Karpas-422 (cell line): ENCODE data around the gene GALNTL6. TPM values are rescaled to one million over a fixed set of nuclear protein-coding genes. Genes with fewer than 3 reads are reported as not detected.

Experiments
- DNase-seq: peaks from one replicate; pipeline ENCODE4 v3.0.0-alpha.2; 2015
- H2AFZ ChIP-seq: fragments of 200-600 bp; sonication (generic); 2 replicates; pipeline ENCODE4 v1.6.1; 2014; ENCODE audit warnings: antibody characterized with exemption, low read length, mixed read lengths
- H3K27ac ChIP-seq: fragments of 200-600 bp; sonication (generic); 2 replicates; pipeline ENCODE4 v1.5.1; 2014; ENCODE audit warnings: mild to moderate bottlenecking, low read length, moderate library complexity
- H3K27me3 ChIP-seq: fragments of 200-600 bp; sonication (generic); 2 replicates; pipeline ENCODE4 v1.6.1; 2014; ENCODE audit warnings: low read length, mixed read lengths
- H3K36me3 ChIP-seq: fragments of 200-600 bp; sonication (generic); 2 replicates; pipeline ENCODE4 v1.6.1; 2014; ENCODE audit warnings: low read length, mixed read lengths; ENCODE audit not compliant: insufficient read depth
- H3K4me1 ChIP-seq: fragments of 200-600 bp; sonication (generic); 2 replicates; pipeline ENCODE4 v1.6.1; 2014; ENCODE audit warnings: mild to moderate bottlenecking, low read length, mixed read lengths
- H3K4me2 ChIP-seq: fragments of 200-600 bp; sonication (generic); 2 replicates; pipeline ENCODE4 v1.6.1; 2014; ENCODE audit warnings: low read length, low read depth, mild to moderate bottlenecking; ENCODE audit not compliant: poor library complexity, severe bottlenecking
- H3K4me3 ChIP-seq: fragments of 200-600 bp; sonication (generic); 2 replicates; pipeline ENCODE4 v1.5.1; 2014; ENCODE audit warnings: mild to moderate bottlenecking, antibody characterized with exemption, low read length, mixed read lengths
- H3K79me2 ChIP-seq: fragments of 200-600 bp; sonication (generic); 2 replicates; pipeline ENCODE4 v1.6.1; 2014; ENCODE audit warnings: mild to moderate bottlenecking, low read length, mixed read lengths
- H3K9ac ChIP-seq: fragments of 200-600 bp; sonication (generic); 2 replicates; pipeline ENCODE4 v1.6.0; 2014; ENCODE audit warnings: low read length
- H3K9me2 ChIP-seq: fragments of 200-600 bp; sonication (generic), shearing (Covaris generic); replicated peaks from 2 replicates; pipeline ENCODE4 v1.6.0; 2014; ENCODE audit warnings: mild to moderate bottlenecking, low read length, moderate library complexity; ENCODE audit not compliant: insufficient read depth
- H3K9me3 ChIP-seq: fragments of 300-700, 200-600 bp; sonication (generic); 2 replicates; pipeline ENCODE4 v1.6.1; 2014; ENCODE audit warnings: low read length, mixed read lengths
- H4K20me1 ChIP-seq: fragments of 200-600 bp; sonication (generic); 2 replicates; pipeline ENCODE4 v1.6.1; 2014; ENCODE audit warnings: mild to moderate bottlenecking, antibody characterized with exemption, low read length, low read depth; ENCODE audit not compliant: insufficient read depth
- total RNA-seq: library from RNA; depleted of rRNA; stranded (reverse); fragments of >200 nt; shearing (Covaris generic); gene quantifications from 2 replicates; pipeline ENCODE4 v1.2.3, GENCODE V29; 2014; ENCODE audit warnings: low replicate concordance

The GALNTL6 gene
- total RNA-seq, 1 experiment from 2014 or later, result not detected

DNA sequence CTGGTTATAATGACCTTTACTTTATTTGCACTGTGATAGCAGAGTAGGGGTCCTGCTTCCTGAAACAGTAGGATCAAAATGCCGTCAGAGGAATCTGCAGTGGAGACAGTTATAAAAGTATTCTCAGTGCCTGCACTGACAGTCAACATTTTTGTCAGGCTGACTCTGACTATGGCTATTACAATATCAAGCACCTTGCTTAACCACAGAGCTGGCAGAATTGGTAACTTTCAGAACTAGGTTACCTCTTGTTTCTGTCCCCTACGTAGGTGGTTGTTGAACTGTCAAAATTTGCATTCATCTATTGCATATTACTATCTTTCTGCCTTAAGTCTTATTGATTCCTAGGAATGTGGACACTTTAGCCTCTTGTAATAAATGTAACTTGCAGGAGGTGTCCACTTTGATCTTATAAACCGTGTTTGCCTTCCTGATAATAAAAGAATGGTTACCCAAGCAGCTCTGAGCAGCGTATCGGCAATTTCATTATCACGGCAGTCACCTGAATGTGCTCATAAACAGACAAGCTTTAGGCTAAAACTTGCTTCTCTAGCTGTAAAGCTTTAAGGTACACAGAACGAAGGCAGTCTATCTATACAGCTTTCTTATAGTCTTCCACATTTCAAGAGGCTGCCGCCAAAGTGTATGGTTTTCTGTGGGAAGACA, 1002.4 kb downstream of the GALNTL6 start:
- Histone ChIP-seq H3K27ac (no peak overlapping the region), H3K36me3 (no peaks in the 10 kb centered on the region), H3K9ac (no peak overlapping the region), H3K9me3 (no peaks in the 10 kb centered on the region), H3K4me1 (no peaks in the 10 kb centered on the region), H3K9me2 (no peaks in the 10 kb centered on the region), H2AFZ (no peak overlapping the region), H4K20me1 (no peaks in the 10 kb centered on the region), H3K4me2 (no peak overlapping the region), H3K4me3 (no peak overlapping the region), H3K27me3 (no peaks in the 10 kb centered on the region), H3K79me2 (no peaks in the 10 kb centered on the region)
- no peak for DNase-seq

DNA sequence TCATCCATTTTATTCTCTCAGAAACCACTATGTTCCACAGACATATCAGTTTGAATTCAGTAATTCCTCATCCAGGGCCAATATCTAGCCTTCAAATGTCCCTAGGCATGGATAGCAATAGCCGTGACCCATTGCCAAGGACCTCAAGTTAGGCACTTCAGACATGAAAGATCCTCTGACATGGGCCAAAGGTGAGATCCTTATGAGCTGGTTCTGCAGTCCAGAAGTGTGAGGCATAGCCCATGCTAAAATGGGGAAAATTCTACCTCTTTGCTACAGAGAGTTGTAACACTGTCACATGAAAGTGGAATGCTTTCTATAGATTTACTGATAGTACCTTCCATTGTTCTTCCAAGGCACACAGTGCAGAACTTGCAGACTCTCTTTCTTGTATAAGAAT, 1005.7 kb downstream of the GALNTL6 start:
- Histone ChIP-seq H3K36me3 (no peaks in the 10 kb centered on the region), H3K27me3 (no peaks in the 10 kb centered on the region), H4K20me1 (no peaks in the 10 kb centered on the region), H3K27ac (no peak overlapping the region), H3K79me2 (no peaks in the 10 kb centered on the region), H3K9me3 (no peaks in the 10 kb centered on the region), H3K9ac (no peak overlapping the region), H3K4me2 (no peak overlapping the region), H3K4me3 (no peak overlapping the region), H3K4me1 (no peaks in the 10 kb centered on the region), H2AFZ (no peak overlapping the region), H3K9me2 (no peaks in the 10 kb centered on the region)
- no peak for DNase-seq

DNA sequence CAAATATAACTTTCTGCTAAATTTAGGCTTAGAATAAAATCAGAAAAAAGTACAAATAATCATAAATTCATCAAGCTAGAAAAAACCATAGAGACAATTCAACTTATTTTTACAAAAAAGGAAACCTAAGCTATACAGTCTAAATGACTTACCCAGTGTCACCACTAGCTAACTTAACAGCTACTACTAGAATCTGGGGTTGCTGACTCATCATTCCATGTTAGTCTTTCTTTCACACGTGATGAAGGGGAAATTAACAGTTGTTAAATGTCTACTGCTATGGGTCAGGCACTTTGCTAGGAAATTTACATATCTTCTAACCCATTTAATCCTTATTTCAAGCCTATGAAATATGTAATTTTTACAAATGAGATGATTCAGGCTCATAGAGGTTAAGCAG, 1006.1 kb downstream of the GALNTL6 start:
- no peaks in the 10 kb centered on the region for H3K9me2 ChIP-seq
- H3K36me3 ChIP-seq, result no peaks in the 10 kb centered on the region
- H3K27me3 ChIP-seq, result no peaks in the 10 kb centered on the region
- no peak overlapping the region for H3K9ac ChIP-seq
- no peak for DNase-seq
- H3K79me2 ChIP-seq, result no peaks in the 10 kb centered on the region
- no peak overlapping the region for H2AFZ ChIP-seq
- no peaks in the 10 kb centered on the region for H3K9me3 ChIP-seq
- H3K4me3 ChIP-seq, result no peak overlapping the region
- H3K27ac ChIP-seq, result no peak overlapping the region
- H3K4me1 ChIP-seq, result no peaks in the 10 kb centered on the region
- no peaks in the 10 kb centered on the region for H4K20me1 ChIP-seq
- no peak overlapping the region for H3K4me2 ChIP-seq

DNA sequence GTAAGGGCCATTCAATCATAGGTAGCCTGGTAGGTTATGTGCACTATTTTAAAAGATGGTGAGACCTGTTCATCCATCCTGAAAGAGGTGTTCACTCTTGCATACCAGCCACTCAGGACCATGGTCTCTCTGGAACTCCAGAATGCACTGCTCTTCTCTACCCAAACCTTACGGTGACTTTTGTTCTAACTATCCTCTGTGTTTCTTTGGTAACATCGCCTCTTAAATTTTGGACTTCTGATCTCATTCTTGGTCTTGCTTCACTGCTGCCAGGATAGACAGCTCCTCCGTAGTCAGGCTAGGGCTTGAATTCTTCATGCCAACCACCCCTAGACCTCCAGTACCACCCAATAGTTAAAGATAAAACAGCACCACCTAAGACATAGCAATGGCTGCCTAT, 1009.1 kb downstream of the GALNTL6 start:
- Histone ChIP-seq H3K9me3 (no peaks in the 10 kb centered on the region), H4K20me1 (no peaks in the 10 kb centered on the region), H3K9ac (no peak overlapping the region), H3K27ac (no peak overlapping the region), H3K4me1 (no peaks in the 10 kb centered on the region), H3K79me2 (no peaks in the 10 kb centered on the region), H2AFZ (no peak overlapping the region), H3K4me2 (no peak overlapping the region), H3K9me2 (no peaks in the 10 kb centered on the region), H3K4me3 (no peak overlapping the region), H3K36me3 (no peaks in the 10 kb centered on the region), H3K27me3 (no peaks in the 10 kb centered on the region)
- DNase-seq, result no peak

DNA sequence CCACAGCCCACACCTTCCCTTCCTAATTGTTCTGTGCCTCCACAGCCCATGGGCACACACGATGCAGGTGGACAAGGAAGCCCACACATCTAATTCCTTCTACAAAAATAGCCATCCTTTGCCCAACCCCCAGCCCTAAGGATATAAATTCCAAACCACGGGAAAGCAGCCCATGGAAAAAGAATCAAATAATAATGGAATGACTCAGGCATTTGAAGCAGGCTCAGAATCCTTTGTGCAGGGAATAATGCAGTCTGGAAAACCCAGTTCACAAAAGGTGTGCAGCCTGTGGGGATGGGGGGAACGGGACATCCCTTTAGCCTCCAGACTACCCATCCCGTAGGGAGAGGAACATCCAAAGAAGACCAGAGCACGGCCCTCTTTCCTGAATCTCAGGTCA, 1013.1 kb downstream of the GALNTL6 start:
- DNase-seq, result no peak
- no peak overlapping the region for H2AFZ ChIP-seq

DNA sequence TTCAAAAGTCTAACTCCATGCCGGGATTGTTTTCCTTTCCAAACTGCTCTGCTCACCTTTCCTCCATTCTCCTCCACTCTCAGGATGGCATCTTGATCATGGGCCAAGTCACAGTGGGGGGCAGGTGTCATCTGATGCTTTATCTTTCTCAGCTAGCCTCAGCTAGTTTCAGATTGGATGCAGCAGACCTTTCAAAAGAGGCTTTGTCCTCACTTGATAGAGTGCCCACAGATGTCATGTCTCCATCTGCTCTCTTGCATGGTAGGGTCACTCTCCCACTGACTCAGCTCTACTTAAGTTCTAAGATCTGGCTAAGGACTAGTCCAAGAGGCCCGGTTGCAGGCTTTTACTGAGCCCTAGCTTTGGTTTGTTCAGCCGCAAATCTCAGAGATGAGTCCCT, 1013.7 kb downstream of the GALNTL6 start:
- Histone ChIP-seq H3K36me3 (no peaks in the 10 kb centered on the region), H2AFZ (no peak overlapping the region), H3K9me2 (no peaks in the 10 kb centered on the region), H3K27me3 (no peaks in the 10 kb centered on the region), H3K27ac (no peak overlapping the region), H3K9ac (no peak overlapping the region), H3K4me1 (no peaks in the 10 kb centered on the region), H4K20me1 (no peaks in the 10 kb centered on the region), H3K4me3 (no peak overlapping the region), H3K9me3 (no peaks in the 10 kb centered on the region), H3K4me2 (no peak overlapping the region), H3K79me2 (no peaks in the 10 kb centered on the region)
- no peak for DNase-seq

More for the DNA sequence above, 1013.1 kb downstream of the GALNTL6 start:
- H3K9me3 ChIP-seq, result no peaks in the 10 kb centered on the region
- H3K4me1 ChIP-seq, result no peaks in the 10 kb centered on the region
- no peaks in the 10 kb centered on the region for H3K79me2 ChIP-seq
- H3K9ac ChIP-seq, result no peak overlapping the region
- H3K36me3 ChIP-seq, result no peaks in the 10 kb centered on the region
- no peaks in the 10 kb centered on the region for H3K9me2 ChIP-seq
- H3K27me3 ChIP-seq, result no peaks in the 10 kb centered on the region
- H4K20me1 ChIP-seq, result no peaks in the 10 kb centered on the region
- H3K27ac ChIP-seq, result no peak overlapping the region
- H3K4me2 ChIP-seq, result no peak overlapping the region
- H3K4me3 ChIP-seq, result no peak overlapping the region

DNA sequence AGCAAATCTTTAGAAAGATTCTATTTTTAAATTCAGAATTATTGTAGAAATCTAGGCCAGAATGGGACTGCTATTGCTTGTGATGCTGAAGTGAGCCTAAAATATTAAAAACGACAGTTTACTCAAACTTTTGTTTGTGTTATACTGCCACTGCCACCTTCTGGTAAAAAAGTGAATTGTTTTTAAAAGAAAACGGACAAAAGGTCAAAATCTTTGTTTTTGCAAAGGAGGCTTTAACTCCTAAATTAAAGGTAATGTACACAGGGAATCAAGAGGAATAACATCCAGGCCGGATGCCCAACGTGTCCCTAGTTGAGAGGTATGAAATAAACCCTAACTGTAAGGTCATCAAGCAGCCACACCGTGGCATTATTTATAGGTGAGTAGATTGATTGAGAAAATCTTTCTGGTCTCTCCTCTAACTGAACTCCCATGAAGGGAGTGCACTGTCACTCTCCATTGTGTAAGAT, 1017.1 kb downstream of the GALNTL6 start:
- peak; percentile 66 for DNase-seq
- Histone ChIP-seq H3K9me2 (no peaks in the 10 kb centered on the region), H3K4me3 (no peak overlapping the region), H3K27me3 (no peaks in the 10 kb centered on the region), H3K79me2 (no peaks in the 10 kb centered on the region), H3K4me2 (no peak overlapping the region), H3K9me3 (no peaks in the 10 kb centered on the region), H4K20me1 (no peaks in the 10 kb centered on the region), H3K4me1 (no peaks in the 10 kb centered on the region), H2AFZ (no peak overlapping the region), H3K9ac (no peak overlapping the region), H3K27ac (no peak overlapping the region), H3K36me3 (no peaks in the 10 kb centered on the region)

DNA sequence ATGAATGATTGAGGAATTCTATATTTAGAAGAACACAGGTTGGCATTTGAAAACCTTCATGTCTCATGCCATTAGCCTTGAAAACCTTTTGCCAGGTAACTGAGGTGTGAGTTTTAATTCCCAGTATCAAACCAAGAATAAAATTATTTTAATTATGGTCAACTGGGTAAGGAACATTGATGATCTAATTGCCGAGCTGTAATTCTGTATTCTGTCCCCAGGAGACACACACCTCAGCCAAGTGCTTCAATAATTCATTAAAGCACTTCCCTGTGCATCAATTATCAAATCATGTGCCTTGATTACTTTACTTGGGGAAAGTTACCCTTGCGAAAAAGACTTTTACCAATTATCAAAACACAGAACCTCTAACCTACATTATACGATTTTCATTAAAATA, 1023.5 kb downstream of the GALNTL6 start:
- Histone ChIP-seq H3K9ac (no peak overlapping the region), H4K20me1 (no peaks in the 10 kb centered on the region), H3K9me3 (no peaks in the 10 kb centered on the region), H3K79me2 (no peaks in the 10 kb centered on the region), H3K4me2 (no peak overlapping the region), H3K36me3 (no peaks in the 10 kb centered on the region), H3K4me3 (no peak overlapping the region), H3K27ac (no peak overlapping the region), H3K4me1 (no peaks in the 10 kb centered on the region), H2AFZ (no peak overlapping the region), H3K27me3 (no peaks in the 10 kb centered on the region), H3K9me2 (no peaks in the 10 kb centered on the region)
- no peak for DNase-seq
